ENCODE data around the gene SRRM3.
"Not testable (repeated sequence)": the region's sequence is repeated elsewhere in the genome, so short reads cannot be mapped to it uniquely, and the experiment has no call there.

The SRRM3 gene

GRCh38 chr7:76231071-76231470 is 29.4 kb downstream of the SRRM3 start:
- DNase-seq = no peak

- no peak for DNase-seq
Measured at GRCh38 chr7:76231583-76231982, 29.9 kb downstream of the SRRM3 start.

- DNase-seq = no peak
Measured at GRCh38 chr7:76232698-76233097, 31.0 kb downstream of the SRRM3 start.

GRCh38 chr7:76233538-76234281 is 32.0 kb downstream of the SRRM3 start:
- DNase-seq = no peak

- no peak for DNase-seq
Measured at GRCh38 chr7:76234282-76234584, 32.5 kb downstream of the SRRM3 start.

GRCh38 chr7:76234931-76235441 is 33.3 kb downstream of the SRRM3 start:
- no peak for DNase-seq

- DNase-seq = no peak
Measured at GRCh38 chr7:76236224-76236623, 34.5 kb downstream of the SRRM3 start.

GRCh38 chr7:76238326-76238725 is 36.6 kb downstream of the SRRM3 start:
- DNase-seq = no peak

- DNase-seq = no peak
Measured at GRCh38 chr7:76241141-76241540, 39.4 kb downstream of the SRRM3 start.

GRCh38 chr7:76242517-76243063 is 40.9 kb downstream of the SRRM3 start:
- DNase-seq = not testable (repeated sequence)

- no peak for DNase-seq
Measured at GRCh38 chr7:76244781-76245391, 43.2 kb downstream of the SRRM3 start.

- no peak for DNase-seq
Measured at GRCh38 chr7:76246804-76247389, 45.2 kb downstream of the SRRM3 start.

GRCh38 chr7:76247938-76248337 is 46.2 kb downstream of the SRRM3 start:
- DNase-seq = no peak

GRCh38 chr7:76252021-76252420 is 50.3 kb downstream of the SRRM3 start:
- DNase-seq = no peak

GRCh38 chr7:76254781-76255180 is 53.1 kb downstream of the SRRM3 start:
- no peak for DNase-seq

- no peak for DNase-seq
Measured at GRCh38 chr7:76257973-76258372, 56.3 kb downstream of the SRRM3 start.

GRCh38 chr7:76259124-76260093 is 57.7 kb downstream of the SRRM3 start:
- no peak for DNase-seq

- no peak for DNase-seq
Measured at GRCh38 chr7:76260171-76260703, 58.5 kb downstream of the SRRM3 start.

- no peak for DNase-seq
Measured at GRCh38 chr7:76261329-76261728, 59.6 kb downstream of the SRRM3 start.

- DNase-seq = no peak
Measured at GRCh38 chr7:76261931-76262330, 60.2 kb downstream of the SRRM3 start.

- DNase-seq = peak; percentile 64
Measured at GRCh38 chr7:76262683-76263402, 61.1 kb downstream of the SRRM3 start.

- DNase-seq = no peak
Measured at GRCh38 chr7:76265299-76265698, 63.6 kb downstream of the SRRM3 start.

Data from SHP77 (cell line).